Measurements from ENCODE around the gene SLIT3.

Gene SLIT3

DNA sequence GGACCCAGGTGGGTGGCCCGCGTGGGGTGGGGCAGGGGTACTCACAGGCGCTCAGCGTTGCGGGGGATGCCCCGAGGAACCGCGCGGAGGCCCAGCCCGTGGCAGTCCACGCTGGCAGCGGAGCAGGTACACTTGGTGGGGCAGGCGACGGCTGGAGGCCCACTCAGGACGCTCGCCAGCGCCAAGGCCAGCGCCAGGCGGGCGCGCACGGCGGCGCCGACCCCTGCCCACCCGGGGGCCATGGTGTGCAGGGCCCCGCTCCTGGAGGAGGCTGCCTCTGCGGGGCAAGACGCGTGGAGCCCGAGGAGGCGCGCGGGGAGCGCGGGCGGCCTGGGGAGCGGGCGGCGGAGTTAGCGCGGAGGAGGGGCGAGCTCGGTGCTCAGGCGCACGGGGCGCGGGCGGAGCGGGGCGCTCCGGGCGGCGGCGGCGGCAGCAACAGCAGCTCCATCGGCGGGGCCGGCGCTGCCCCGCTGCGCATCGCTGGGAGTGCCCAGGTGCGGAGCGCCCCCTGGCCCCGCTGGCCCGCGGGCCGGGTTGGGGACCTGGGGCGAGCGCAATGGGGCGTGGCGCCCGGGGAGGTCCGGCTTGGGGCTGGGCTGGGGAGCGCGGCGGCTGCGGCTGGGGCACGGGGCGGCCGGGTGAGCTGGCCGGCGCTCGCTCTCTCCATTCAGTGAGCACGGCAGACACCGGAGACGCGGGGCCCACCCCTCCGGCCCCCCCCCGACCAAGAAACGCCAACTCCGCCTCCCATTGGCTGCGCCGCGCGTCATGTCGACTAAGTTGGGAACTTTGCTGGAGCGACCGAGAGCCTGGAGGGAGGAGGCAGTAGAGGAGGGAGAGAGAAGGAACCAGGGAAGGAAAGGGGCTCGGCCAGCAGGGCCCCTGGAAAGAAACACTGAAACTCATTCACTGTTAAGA is at the start of gene SLIT3:
Gene SLIT3, minus strand, starts transcription at position 672 of the 918 bp plus-strand sequence. Its CDS starts 430 bp downstream, at position 242.
- peak in 15 of 51 donors; percentile 6 to 37 (median 20) for DNase-seq

DNA sequence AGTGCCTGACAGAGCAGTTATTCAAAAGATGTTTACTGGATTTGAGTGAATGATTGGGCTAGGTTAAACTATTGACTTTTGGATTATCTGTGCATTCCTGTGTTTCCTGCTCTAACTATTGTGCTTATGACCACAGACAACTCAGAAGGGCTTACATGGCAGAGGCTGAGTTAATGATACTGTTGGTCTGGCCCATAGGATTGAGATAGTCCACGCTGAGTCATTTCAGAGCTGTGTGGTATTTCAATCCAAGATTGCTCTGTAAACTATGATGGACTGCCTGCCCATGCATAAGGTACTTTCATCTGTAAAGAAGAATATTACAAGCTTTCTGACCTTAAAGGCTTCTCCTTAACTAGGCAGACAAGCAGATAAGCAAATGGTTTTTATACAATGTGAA is 49.1 kb upstream of the SLIT3 start:
- DNase-seq, result no peak

DNA sequence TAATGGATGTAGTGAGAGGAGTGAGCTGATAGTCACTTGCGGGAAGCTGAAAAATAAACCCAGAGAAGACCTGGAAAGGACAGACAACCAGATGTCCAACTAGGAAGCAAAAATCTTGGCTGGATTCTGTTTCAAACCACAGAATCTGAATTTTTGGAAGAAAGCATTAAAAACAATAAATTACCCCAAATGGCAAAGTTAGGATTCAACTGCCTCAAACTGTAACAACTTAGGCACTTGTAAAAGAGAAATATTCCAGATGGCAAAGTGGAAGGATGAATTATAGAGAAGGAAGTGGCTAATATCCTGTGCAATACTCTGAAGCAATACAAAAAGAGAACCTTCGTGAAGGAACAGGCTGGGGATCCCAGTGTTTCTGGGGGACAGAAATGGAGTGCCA is 46.8 kb upstream of the SLIT3 start:
- DNase-seq, result no peak

- no peak for DNase-seq
Measured at GRCh38 chr5:169344629-169345028, 43.7 kb upstream of the SLIT3 start.

- DNase-seq, result no peak
Measured at GRCh38 chr5:169343766-169344165, 42.8 kb upstream of the SLIT3 start.

DNA sequence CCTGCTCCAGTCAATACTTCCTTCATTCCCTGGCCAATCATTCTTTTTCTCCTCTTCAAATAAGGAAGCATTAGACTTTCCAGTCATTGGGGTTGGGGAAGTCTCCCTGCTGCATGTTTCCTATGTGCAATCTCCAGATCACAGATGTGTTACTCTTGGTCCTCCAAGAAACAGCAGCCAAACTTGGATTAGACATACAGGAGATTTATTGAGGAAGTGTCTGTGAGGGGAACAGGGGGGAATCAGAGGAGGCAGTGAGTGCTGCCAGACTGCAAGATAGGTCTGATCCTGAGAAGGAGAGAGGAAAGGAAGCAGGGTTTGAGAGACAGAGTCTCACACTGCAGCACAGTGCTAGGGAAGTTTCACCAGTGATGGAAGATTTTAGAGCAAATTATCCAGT is 40.6 kb upstream of the SLIT3 start:
- no peak for DNase-seq

DNA sequence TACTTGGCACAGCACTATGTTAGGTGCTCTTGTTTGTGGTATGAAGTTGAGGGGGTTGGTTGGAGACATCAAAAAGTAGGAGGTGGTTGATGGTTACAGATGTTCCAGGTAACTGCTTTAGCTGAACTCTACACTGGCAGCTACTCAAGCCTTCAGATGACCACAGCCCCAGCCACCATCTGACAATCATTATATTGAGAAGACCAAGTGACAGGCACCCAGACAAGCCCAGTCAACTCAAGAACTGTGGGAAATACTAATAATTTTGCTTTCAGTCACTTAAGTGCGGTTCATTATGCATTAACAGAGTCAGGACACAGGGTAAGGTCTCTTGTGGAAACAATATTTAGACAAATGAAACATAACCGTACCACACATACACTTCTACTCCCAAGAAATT is 38.9 kb upstream of the SLIT3 start:
- DNase-seq, result no peak

- no peak for DNase-seq
Measured at GRCh38 chr5:169336242-169336641, 35.3 kb upstream of the SLIT3 start.

DNA sequence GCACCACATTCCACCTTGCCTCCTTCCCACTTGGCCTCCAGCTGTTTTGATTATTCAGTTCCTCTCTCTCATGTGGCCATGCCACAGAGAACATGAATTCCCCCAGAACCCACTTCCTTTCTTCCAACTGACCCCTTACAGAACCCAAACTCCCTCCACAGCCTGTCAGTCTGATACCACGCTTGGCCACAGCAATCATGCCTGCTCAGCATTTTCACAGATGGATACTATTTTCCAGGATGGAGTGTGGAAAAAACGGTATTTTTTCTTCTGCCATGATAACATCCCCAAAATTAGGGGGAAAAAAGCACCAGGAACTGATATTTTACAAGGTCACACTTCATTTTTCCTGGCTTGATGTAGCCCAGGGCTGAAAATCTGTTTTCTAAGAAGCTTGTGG is 34.9 kb upstream of the SLIT3 start:
- no peak for DNase-seq

DNA sequence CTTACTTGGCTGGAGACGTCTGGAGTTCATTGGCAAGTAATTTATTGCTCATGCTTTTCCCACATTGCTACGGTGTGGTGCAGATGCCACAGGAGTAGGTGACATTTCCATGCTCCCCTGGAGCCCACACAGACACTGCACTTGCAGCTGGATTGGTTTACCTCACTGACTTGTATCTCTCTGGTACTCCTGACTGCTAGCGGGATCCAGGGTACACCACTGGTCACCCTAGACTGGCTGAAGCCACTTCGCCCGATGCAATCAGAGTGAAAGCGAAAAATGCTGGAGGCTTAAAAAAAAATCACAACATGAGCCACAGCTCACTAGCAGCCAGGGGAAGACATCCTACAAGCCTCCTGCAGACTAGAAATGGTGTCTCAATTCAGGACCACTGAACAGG is 32.6 kb upstream of the SLIT3 start:
- no peak for DNase-seq

DNA sequence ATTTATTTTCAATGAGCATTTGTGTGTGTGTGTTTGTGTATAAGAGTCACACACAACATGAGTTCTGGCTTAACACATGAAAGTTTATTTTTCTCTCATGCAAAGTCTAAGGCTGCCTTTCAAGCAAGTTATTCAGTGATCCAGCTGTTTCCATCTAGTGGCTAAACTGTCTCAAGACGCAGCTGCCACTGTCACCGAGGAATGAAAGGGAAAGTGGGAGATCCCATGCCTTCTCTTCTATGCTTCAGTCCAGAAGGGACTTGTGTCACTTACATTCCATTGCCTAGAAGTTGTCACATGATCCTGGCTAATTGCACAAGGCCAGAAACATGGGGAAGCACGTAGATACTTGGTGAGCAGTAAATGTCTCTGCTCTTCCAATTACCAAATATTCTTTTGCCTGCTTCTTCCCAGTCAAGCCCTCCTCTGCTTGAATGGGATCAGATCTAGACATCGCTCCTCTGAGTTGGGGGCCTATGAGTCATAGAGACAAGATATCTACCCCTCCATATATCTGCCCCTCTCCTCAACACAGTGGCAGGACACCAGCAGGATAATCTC is 30.4 kb upstream of the SLIT3 start:
- no peak for DNase-seq

DNA sequence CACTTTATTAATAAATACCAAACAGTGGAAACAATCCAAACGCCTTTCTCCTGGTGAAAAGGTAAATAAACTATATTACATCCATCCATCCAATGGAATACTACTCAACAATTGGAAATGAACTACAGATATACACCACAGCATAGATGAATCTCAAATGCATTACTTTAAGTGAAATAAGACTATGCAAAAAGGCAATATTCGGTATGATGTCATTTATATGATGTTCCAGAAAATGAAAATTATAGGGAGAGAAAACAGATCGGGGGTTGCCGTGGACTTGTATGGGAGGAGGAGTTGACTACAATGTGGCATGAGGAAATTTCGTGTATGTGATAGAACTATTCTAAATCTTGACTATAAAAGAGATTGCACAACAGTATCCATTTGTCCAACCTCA is 27.5 kb upstream of the SLIT3 start:
- no peak for DNase-seq

GRCh38 chr5:169325273-169325672 is 24.3 kb upstream of the SLIT3 start:
- DNase-seq, result no peak

DNA sequence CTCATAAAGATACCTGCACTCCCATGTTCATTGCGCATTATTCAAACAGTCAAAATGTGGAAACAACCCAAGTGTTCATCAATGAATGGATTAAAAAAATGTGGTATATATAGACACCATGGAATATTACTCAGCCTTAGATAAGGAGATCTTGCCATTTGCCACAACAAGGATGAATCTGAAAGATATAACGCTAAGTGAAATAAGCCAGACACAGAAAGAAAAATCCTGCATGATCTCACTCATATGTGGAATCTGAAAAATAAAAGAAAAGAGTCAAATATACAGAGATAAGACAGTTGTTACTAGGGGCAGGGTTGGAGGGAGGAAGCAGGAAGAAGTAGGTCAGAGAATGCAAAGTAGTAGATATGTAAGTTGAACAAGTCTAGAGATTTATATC is 17.6 kb upstream of the SLIT3 start:
- no peak for DNase-seq

- no peak for DNase-seq
Measured at GRCh38 chr5:169307646-169308045, 6.7 kb upstream of the SLIT3 start.

DNA sequence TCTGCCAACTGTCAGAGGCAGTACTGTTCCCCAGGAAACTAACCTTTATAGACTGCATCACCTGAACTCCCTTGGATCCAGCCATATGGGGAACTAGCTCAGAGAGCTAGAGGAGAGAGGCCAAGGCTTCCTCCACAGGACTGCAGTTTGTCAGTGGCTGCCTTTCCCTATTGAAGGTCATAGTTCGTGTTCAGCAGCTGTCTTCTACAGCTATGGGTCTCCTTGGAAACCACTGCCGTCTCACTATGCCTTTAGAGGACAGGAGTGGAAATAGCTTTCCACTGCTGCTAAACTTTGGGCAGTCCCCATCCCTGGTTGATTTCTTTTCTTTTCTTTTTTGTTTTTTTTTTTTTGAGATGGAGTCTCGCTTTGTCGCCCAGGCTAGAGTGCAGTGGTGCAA is 4.4 kb upstream of the SLIT3 start:
- DNase-seq, result no peak

DNA sequence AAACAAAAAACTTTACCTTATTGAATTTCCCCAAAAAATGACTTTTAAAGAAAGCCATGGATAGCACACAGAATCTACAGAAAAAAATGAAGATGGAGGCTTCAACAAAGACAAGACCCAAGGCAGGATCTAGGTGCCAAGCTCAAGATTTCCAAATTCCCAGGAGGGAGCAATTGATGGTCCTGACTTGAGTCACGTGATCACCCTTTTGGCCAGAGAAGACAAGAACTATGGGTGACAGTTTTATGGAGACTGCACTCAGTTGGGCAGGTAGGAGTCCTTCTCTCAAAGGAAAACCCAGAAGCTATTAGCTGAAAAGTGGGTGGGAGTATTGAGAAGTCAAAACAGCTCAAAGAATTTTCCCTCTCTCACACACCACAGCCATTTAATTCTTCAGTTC is 3.2 kb upstream of the SLIT3 start:
- no peak for DNase-seq

DNA sequence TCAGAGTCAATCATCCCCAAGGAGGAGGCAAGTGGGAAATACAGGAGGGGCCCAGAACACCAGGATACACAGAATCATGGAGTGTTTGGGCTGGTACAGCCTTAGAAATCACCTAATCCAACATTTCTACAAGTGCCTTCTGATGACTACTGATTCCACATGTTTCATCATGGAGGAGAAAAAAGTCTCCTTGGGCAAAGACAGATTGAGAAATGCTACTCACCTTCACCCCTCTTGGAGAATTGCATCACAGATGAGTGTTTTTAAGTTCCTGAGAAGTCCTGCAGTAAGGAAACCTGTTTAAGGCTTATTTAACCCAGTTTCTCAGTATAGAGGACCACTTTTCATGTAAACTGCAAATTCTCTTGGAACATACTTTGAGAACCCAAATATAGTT is 2.2 kb upstream of the SLIT3 start:
- no peak for DNase-seq

DNA sequence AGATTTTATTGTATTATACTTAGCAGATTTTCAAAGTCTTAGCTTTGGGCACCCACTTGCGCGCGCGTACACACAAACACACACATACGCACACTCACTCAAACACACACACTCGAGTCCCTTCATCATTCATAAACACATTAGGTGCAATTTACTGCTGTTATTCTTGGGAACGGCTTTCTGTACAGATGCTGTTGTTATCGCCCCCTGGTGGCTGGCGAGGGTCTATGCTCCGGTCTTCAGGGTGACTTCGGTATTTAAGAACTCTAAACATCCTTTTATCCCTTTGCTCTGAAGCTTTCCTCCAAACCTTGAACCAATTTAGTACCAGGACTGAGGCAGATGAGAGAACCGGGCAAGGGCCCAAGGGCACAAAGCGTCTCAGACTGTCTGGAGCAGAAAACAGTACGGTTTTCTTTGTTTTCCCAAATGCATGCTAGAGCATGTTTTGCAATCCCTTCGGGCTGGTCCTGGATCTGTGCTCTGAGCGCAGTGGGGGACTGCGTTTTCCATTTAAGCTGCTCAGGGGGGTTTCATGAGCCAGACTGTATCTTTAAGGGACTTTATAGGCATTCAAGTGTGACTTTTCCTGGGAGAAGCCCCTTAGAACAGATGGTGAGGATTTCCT is 1.7 kb upstream of the SLIT3 start:
- peak in 45 of 51 donors; percentile 13 to 81 (median 48) for DNase-seq

DNA sequence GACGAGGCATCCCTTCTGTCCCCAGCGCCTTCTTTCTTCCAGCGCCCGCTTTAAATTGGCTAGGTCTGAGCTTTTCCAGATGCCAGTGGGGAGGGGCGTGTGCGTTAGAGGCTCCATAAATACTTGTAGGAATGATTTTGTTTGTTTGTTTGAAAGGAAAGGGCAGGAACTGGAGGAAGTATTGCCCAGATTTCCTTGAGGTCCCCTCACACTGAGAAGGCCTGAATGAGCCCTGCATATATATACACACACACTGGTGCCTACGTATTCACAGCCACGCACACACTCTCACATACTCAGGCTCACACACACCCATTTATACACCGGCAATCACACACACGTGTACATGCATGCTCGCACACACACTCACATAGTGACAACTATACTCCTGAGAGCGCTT is 1.0 kb upstream of the SLIT3 start:
- no peak for DNase-seq

GRCh38 chr5:169301386-169301934 is 521 bp upstream of the SLIT3 start:
- no peak for DNase-seq

DNA sequence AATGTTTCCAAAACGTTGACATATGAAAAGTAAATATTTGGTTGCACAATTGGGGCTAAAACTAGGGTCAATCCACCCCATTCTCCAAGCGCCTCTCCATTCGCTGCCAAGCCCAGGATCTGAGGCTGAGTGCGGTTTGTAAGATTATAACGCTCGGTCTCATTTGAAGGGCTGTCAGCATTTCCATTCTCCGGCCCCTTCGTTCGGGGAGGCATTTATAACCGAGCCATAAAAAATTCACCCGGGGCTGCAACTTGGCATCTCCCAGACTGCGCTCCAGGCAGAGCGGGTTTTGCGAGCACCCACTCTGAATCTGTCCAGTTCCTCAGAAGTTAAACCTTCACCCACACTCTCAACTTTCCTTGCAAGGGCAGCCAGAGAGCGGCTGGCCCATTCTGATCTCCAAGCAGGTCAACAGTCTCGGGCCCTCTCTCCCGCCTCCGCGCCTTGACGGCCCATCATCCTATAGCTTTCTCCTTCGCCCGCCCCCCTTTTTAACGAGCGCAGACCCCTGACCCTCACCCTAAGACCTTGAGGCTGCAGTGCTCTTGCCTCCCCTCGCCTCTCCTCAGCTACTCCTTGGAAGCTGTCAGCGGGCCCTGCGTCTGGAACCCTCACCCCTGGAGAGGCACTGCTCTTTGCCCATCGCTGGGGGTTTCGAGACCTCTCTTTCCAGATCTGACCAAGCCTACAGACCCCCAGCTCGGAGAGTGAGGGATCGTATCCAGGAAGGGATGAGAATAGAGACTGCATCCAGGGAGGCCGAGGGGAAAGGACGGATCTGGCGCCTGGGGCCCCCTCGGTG is 1.1 kb downstream of the SLIT3 start:
- DNase-seq, result no peak
